ENCODE measurements around the gene PTBP1. TPM values are rescaled to one million over a fixed set of nuclear protein-coding genes. Genes with fewer than 3 reads are reported as not detected.
"Not testable (repeated sequence)": the region's sequence is repeated elsewhere in the genome, so short reads cannot be mapped to it uniquely, and the experiment has no call there.

Gene PTBP1
- total RNA-seq, 1 donor from 2014 or later = 198 TPM

DNA sequence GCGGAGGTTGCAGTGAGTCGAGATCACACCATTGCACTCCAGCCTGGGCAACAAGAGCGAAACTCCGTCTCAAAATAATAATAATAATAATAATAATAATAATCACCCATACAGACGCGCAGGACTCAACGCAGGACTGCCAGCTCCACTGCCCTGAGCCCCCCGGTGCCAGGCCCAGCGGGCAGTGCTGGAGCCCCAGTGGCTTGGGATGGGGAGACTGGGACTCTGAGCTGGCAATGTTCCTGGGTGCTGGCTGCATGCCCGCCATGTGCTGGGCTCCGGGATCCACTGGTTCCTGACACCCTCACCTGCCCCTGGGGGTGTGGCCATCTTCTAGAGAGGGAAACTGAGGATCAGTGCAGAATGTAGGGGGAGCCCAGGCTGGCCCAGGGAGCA is 30.1 kb downstream of the PTBP1 start:
- DNase-seq (ENCODE audit: low read depth, low spot score) = no peak

DNA sequence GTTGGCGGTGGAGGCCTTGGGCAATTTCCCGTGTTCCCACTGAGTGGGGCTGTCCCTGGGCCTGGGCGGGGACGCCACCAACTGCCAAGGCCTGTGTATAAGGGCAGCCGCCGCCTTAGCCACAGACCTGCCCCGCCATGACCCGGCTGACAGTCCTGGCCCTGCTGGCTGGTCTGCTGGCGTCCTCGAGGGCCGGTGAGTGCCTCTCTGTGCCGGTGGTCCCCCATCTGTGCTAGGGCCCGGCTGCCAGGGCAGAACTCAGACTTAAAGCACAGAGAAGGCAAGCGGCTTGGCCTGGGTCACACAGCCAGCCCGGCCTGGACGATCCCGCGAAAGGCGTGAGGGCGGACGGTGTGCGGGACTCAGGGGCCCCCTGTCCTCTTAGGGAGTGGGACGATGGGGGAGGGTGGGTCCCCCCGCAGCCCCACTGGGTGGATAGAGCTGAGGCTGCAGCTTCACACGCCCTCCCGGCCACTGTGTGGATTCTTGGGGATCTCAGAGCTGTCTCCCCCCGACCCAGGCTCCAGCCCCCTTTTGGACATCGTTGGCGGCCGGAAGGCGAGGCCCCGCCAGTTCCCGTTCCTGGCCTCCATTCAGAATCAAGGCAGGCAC is 30.6 kb downstream of the PTBP1 start, which contains the start of gene AZU1:
Gene AZU1 (plus strand): TSS at position 128 of the 612 bp plus-strand sequence. CDS start 10 bp downstream, at position 138.
- DNase-seq (ENCODE audit: low read depth, low spot score) = no peak

DNA sequence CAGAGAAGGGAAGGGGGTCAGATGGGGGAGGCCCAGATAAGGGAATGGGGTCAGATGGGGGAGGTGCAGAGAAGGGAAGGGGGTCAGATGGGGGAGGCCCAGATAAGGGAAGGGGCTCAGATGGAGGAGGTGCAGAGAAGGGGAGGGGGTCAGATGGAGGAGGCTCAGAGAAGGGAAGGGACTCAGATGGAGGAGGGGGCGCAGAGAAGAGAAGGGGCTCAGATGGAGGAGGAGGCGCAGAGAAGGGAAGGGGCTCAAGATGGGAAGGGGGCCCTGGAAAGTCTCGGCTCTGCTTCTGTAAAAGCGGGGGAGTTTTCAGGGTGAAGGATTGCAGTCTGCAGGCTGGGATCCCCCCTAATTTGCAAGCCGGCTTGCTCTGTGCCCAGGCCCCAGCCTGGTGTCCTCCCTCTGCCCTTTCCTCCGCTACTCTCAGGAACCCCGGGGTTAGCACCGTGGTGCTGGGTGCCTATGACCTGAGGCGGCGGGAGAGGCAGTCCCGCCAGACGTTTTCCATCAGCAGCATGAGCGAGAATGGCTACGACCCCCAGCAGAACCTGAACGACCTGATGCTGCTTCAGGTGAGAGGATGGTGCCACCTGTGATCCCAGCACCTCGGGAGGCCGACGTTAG is 32.0 kb downstream of the PTBP1 start:
- no peak for DNase-seq (ENCODE audit: low read depth, low spot score)

DNA sequence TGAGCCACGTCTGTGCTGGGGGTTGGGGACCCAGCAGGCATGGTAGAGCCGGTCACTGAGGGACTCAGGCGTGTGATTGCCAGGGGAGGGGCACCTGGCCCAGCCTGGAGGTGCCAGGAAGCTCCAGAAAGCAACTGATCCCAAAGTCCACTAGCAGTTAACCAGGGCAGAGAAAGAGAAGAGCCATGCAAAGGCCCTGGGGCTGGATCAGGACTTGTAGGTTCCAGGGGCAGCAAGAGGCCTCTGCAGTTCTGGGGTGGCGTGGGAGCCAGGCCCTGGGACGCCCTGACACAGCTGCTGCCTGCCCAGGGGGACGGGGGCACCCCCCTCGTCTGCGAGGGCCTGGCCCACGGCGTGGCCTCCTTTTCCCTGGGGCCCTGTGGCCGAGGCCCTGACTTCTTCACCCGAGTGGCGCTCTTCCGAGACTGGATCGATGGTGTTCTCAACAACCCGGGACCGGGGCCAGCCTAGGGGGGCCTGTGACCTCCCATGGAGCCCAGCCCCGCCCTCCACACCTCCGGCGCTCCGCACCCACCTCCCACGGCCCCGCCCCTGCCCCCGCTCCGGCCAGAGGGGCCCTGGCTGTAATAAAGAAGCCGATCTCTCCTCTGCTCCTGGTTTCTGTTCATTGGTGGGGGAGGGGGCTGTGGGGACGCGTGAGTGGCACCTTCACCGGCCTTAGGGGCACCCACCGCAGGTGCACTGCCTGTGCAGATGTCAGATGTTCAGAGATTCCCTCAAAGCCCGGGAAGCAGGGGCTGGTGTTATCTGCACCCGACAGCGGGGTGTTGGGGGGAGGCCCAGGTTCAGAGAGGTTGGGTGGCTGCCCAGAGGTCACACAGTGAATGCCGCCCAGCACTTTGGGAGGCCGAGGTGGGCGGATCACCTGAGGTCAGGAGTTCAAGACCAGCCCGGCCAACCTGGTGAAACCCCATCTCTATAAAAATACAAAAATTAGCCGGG is 34.4 kb downstream of the PTBP1 start:
- no peak for DNase-seq (ENCODE audit: low read depth, low spot score)

DNA sequence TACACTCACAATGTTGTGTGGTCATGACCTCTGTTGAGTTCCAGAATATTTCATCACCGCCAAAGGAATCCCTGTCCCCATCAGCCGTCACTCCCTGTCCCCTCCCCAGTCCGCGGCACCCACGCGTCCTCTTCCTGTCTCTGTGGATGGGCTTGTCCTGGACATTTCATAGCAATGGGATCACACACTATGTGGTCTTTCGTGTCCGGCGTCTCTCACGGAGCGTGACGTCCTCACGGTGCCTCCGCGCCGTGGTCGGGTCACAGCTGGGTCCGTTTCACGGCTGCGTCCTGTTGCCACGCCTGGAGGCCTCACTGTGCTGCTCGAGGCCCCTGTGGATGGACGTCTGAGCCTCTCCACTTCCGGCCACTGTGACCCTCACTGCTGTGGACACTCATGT is 37.0 kb downstream of the PTBP1 start:
- DNase-seq (ENCODE audit: low read depth, low spot score) = no peak

DNA sequence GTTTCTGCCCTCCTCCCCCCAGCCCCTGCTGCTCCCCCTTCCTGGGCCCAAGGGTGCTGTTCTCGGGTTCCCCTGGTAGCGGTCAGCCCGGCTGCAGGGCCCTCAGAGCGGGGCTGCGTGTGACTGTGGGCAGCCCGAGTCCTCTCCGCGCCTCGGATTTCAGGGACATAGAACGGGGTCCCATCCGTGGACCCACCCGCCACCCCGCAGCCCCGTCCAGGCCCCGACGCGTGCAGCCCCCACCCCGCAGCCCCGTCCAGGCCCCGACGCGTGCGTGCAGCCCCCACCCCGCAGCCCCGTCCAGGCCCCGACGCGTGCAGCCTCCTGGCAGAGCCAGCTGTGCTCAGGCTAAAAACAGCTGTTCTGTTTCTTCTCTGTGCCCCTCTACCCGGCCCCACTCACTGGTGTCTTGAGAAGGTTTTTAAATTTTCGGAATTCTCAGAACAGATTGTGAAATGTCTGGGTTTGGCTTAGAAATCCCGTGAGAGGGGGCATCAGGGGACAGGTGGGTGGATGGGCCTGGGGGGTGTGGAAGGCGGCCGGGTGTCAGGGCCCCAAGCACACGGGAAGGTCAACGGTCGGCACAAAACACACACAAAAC is 38.1 kb downstream of the PTBP1 start:
- no peak for DNase-seq (ENCODE audit: low read depth, low spot score)

DNA sequence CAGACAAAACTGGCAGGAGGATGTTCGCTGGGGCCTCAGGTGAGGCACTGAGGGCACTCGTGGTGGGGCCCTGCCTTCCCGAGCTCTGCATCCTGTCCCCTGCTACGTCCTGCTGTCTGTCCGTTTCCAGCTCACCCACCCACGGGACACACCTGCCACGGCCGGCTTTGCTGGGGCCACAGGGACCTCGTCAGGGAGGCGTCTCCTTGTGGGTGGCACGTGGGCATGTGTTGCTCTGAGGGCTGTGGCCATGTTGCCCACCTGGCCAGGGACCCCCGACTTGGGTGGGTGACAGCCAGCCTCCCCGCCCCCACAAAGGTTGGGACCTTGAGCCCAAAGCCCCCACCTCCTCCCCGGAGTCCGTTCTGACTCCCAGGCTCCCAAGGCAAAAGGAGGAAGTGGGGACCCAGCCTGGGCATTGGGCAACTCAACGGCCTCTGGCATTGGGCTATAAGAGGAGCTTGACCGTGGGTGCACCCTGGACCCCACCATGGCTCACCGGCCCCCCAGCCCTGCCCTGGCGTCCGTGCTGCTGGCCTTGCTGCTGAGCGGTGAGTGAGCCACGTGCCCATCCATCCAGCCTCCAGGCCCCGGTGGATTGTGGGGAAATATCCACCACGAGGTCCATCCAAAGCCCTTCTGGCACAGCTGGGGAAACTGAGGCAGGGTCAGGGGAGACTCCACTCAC is 43.4 kb downstream of the PTBP1 start, which contains the start of gene PRTN3:
Gene PRTN3 (plus strand): TSS at position 481 of the 688 bp plus-strand sequence. CDS start 10 bp downstream, at position 491.
- DNase-seq (ENCODE audit: low read depth, low spot score) = no peak

DNA sequence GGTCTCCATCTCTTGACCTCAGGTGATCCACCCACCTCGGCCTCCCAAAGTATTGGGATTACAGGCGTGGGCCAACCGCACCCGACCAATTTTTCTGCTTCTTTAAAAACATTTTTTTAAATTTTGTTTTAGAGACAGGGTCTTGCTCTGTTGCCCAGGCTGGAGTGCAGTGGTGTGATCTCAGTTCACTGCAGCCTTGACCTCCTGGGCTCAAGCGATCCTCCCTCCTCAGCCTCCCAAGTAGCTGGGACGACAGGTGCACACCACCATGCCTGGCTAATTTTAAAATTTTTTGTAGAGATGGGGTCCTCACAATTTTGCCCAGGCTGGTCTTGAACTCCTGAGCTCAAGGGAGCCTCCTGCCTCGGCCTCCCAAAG is 45.5 kb downstream of the PTBP1 start:
- not testable (repeated sequence) for DNase-seq (ENCODE audit: low read depth, low spot score)

DNA sequence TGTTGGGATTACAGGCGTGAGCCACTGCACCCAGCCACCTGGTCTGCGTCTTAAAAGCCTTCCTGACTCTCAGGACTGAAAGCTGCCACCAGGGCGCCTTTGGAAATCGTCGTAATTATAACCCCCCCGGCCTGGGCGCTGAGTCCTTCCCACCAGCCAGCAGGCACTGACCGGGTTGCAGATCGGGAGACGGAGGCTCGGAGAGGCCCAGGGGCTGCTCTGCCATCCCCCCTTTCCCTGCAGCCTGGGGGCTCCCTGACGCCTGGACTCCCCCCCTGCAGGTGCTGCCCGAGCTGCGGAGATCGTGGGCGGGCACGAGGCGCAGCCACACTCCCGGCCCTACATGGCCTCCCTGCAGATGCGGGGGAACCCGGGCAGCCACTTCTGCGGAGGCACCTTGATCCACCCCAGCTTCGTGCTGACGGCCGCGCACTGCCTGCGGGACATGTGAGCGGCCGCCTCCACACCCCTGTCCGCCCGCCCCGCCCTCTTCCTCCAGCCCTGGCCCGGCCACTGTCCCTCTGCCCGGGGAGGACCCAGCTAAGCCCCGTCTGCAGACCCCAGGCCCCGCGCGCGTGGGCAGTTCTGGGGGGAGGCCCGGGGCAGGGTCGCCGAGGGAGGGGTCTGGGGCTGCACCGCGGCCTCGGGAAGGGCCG is 46.1 kb downstream of the PTBP1 start:
- DNase-seq (ENCODE audit: low read depth, low spot score) = no peak

DNA sequence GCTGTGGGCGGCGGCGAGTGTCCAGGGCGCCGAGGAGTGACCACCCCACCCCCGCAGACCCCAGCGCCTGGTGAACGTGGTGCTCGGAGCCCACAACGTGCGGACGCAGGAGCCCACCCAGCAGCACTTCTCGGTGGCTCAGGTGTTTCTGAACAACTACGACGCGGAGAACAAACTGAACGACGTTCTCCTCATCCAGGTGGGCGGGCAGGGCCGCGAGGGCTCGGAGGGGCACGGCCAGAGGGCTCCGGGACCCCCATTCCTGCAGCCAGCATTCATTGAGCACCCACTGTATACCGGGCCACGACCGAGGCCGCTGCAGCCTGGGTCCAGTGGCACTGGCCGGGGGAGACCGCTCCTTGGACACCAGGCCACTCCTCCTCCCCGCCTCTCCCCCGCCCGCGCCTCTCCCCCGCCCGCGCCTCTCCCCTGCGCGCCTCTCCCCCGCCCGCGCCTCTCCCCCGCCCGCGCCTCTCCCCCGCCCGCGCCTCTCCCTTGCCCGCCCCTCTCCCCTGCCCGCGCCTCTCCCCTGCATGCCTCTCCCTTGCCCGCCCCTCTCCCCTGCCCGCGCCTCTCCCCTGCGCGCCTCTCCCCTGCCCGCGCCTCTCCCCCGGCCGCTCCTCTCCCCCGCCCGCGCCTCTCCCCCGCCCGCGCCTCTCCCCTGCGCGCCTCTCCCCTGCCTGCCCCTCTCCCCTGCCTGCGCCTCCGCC is 46.7 kb downstream of the PTBP1 start:
- DNase-seq (ENCODE audit: low read depth, low spot score) = no peak

DNA sequence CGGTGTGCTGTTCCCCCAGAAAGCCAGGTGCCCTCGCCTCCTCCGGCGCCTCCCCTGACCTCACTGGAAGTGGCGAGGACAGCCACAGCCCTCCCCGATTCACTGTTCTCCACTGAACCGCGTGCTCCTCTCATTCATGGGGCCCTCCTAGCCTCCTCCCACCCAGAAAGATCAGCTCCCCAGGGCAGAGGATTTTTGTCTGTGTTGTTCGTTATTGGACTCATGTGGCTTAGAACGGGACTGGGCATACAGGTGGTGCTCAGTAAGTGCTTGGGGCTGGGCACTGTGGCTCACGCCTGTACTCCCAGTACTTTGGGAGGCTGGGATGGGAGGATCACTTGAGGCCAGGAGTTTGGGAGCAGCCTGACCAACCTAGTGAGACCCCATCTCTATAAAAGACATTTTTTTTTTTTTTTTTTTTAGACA is 47.3 kb downstream of the PTBP1 start:
- DNase-seq (ENCODE audit: low read depth, low spot score) = no peak

DNA sequence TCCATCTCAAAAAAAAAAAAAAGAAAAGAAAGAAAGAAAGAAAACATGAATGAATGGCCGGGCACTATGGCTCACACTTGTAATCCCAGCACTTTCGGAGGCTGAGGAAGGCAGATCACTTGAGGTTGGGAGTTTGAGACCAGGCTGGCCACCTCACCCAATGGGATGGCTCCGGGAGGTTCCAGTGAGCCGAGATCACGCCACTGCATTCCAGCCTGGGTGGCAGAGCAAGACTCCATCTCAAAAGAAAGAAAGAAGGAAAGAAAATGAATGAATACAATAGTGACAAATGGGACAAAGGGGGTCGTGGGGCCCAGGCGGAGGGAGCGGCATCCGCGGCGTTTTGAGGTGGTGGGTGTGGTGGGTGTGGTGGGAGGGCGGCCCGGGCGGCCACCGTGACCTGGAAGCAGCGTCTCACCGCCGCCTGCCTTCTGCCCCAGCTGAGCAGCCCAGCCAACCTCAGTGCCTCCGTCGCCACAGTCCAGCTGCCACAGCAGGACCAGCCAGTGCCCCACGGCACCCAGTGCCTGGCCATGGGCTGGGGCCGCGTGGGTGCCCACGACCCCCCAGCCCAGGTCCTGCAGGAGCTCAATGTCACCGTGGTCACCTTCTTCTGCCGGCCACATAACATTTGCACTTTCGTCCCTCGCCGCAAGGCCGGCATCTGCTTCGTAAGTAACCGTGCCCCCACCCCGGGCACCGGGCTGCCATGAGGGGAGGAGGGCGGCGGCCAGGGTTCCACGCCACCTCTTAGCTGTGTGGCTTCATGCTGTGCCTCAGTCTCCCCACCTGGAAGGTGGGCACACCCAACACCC is 48.7 kb downstream of the PTBP1 start:
- no peak for DNase-seq (ENCODE audit: low read depth, low spot score)

DNA sequence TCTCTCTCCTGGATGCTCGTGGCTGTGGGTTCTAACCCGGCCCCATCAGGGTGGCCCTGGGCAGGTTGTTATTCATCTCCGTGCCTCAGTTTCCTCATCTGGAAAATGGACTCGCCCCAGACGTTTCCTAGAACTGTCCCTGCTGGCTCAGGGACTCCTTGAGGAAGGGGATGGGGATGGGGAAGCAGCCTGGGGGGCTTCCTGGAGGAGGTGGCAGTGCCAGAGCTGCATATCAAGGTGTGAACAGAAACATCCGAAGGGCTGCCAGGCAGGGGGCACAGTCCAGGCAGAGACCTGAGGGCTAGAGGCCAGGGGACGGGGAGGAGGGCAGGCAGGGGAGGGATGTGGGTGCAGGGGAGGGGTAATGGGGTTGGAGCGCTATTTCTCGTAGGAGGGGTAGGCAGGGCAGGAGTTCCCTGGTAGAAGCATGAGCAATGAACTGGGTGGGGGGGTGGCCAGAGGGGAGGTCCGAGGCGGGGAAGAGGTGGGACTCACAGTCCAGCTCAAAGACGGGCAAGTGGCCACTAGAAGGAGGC is 51.2 kb downstream of the PTBP1 start:
- DNase-seq (ENCODE audit: low read depth, low spot score) = no peak

DNA sequence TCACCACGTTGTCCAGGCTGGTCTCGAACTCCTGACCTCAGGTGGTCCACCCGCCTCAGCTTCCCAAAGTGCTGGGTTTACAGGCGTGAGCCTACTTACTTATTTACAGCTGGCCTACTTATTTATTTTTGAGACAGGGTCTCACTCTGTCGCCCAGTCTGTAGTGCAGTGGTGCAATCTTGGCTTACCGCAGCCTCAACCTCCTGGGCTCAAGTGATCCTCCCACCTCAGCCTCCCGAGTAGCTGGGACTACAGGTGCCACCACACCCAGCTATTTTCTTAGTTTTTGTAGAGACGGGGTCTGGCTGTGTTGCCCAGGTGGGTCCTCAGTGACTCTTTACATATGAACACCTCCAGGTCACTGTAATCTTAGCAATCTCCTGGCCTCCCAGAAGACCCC is 51.9 kb downstream of the PTBP1 start:
- DNase-seq (ENCODE audit: low read depth, low spot score) = not testable (repeated sequence)

DNA sequence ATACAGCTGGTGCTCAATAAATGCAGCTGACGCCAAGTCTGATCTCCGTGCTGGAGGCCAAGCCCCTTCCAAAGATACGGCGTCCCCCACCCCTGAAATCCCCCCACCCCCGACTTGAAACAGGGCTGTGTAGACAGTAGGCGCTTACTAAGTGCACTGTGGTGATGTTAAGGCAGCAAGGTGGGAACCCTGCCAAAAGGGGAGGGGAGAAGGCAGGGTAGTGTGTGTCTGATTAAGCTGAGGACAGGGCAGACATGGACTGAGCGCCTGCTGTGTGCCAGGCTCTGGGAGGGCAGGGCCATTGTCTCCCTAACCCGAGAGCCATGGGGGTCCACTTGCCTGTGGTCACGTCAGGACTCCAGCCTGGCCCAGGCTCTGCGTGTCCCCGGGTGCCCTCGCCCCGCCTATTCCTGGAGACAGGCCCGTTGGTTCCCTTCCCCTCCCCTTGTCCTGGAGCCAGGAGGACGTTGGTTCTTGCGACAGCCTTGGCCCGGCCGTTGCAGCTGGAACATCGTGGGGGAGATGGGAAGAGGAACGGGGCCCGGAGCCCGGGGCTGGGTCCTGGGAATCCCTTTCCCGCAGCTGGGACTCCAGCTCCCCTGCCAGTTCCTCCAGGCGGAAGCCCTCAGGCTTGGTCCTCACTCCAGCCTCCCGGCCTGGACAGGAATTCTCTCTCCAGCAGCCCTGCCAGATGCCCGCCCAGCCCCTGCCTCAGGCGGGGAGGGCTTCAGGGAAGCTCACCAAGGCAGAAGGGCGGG is 53.1 kb downstream of the PTBP1 start:
- DNase-seq (ENCODE audit: low read depth, low spot score) = no peak

DNA sequence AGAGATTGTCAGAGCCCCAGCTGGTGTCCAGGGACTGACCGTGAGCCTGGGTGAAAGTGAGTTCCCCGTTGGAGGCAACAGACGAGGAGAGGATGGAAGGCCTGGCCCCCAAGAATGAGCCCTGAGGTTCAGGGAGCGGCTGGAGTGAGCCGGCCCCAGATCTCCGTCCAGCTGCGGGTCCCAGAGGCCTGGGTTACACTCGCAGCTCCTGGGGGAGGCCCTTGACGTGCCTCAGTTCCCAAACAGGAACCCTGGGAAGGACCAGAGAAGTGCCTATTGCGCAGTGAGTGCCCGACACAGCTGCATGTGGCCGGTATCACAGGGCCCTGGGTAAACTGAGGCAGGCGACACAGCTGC is 53.7 kb downstream of the PTBP1 start:
- DNase-seq (ENCODE audit: low read depth, low spot score) = no peak

DNA sequence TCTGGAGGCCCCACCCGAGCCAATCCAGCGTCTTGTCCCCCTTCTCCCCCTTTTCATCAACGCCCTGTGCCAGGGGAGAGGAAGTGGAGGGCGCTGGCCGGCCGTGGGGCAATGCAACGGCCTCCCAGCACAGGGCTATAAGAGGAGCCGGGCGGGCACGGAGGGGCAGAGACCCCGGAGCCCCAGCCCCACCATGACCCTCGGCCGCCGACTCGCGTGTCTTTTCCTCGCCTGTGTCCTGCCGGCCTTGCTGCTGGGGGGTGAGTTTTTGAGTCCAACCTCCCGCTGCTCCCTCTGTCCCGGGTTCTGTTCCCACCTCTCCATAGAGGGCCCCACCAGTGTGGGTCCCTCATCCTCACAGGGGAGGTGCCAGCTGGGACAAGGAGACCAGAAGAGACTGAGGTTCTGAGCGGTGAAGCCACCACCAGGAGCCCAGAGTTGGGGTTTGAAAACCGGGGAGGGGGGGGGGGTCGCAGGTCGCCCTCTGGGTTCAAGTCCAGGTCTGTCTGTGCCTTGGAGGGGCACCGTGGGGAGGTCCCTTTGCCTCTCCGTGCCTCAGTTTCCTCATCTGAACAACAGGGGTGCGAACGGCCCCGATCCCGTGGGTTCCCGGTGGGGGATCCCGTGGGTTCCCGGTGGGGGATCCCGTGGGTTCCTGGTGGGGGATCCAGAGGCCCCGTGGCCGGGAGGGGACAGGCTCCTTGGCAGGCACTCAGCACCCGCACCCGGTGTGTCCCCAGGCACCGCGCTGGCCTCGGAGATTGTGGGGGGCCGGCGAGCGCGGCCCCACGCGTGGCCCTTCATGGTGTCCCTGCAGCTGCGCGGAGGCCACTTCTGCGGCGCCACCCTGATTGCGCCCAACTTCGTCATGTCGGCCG is 55.1 kb downstream of the PTBP1 start, which contains the start of gene ELANE:
Gene ELANE (plus strand): TSS at position 168 of the 878 bp plus-strand sequence. CDS start 26 bp downstream, at position 194.
- DNase-seq (ENCODE audit: low read depth, low spot score) = no peak

Data from pulmonary artery endothelial cell (primary cell).